Measurements from ENCODE around the gene PHPT1. TPM values are rescaled to one million over a fixed set of nuclear protein-coding genes. Genes with fewer than 3 reads are reported as not detected.
"Not testable (repeated sequence)": the region's sequence is repeated elsewhere in the genome, so short reads cannot be mapped to it uniquely, and the experiment has no call there.

Gene PHPT1
- total RNA-seq, 1 donor from 2014 or later: 58.2 TPM

DNA sequence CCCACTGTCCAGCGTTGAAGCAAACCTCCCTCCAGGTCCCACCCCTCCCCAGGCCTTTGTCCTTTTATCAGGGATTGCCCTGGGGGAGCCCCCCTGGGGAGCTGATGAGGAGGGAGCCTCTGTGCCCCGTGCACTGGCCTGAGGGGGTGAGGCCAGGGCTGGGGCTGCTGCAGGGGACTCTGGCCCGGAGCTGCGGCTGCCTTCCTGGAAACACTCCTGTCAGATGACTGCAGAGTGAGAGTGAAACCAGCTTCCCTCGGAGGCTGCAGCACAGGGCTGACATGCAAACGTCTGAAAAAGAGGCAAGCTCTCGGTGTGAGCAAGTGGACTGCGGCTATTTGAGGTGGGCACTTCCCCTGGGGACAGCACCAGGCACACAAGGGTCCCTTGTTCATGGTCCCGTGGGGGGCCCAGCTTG lies 32.5 kb downstream of the PHPT1 start:
- DNase-seq (ENCODE audit: low spot score): no peak
- no peak for ATAC-seq

DNA sequence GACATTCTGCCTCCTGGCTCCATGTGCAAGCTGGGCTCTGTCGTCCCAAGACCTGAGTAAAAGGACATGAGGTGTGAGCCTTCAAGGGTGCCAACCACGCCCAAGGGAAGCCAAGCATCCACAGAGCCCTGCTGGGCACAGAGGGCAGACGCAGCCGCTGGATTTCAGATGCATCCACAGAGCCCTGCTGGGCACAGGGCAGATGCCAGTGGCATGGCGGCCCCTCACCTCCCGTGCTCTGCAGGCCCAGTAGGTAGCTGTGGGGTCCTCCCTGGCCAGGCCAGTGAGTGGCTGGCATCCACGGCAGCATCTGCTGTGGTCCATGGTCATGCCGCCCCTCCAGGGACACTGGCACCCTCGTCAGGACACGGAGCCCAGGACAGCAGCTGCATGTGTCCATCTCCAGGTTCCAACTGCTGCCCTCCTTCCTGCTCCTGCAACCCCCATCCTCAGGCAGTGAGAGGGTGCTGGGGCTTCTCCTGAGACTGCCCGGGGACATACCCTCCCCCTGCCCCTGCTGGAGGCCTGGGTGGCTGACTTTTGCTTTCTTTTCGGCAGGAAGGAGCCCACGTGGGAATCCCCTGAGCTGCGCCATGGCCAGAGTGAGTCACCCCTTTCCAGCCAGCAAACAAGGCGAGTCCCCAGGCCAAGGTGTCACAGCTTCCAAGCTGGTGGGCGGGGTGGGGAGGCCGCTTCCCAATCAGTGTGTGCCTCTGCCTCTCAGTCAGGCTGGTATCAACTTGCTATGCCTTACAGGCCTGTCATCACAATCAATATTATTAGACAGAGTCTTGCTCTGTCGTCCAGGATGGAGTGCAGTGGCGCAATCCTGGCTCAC lies 33.1 kb downstream of the PHPT1 start:
- ATAC-seq (peak; percentile 53), DNase-seq (ENCODE audit: low spot score) (peak; percentile 82)

DNA sequence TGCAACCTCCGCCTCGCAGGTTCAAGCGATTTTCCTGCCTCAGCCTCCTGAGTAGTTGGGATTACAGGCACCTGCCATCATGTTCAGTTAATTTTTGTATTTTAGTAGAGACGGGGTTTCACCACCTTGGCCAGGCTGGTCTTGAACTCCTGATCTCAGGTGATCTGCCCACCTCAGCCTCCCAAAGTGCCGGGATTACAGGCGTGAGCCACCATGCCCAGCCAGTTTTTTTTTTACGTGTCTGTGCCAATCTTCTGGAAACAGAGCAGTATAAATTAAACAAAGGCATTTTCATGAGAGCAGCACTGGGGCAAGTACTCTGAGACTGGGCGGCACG lies 33.7 kb downstream of the PHPT1 start:
- DNase-seq (ENCODE audit: low spot score): not testable (repeated sequence)
- peak; percentile 3 for ATAC-seq

DNA sequence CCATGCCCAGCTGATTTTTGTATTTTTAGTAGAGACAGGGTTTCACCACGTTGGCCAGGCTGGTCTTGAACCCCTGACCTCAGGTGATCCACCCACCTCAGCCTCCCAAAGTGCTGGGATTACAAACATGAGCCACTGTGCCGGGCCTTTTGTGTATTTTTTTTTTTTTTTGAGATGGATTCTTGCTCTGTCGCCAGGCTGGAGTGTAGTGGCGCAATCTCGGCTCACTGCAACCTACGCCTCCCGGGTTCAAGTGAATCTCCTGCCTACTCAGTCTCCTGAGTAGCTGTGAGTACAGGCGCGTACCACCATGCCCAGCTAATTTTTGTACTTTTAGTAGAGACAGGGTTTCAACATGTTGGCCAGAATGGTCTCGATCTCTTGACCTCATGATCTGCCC lies 34.5 kb downstream of the PHPT1 start:
- not testable (repeated sequence) for ATAC-seq

GRCh38 chr9:136885950-136886578 lies 36.9 kb downstream of the PHPT1 start, which contains the start of gene TRAF2:
Gene TRAF2, plus strand, starts transcription at chr9:136886516. Its CDS starts 12,225 bp downstream, at chr9:136898741.
- peak; percentile 100 for DNase-seq (ENCODE audit: low spot score)
- ATAC-seq: peak; percentile 88

More for the DNA sequence above, 34.5 kb downstream of the PHPT1 start:
- DNase-seq (ENCODE audit: low spot score): not testable (repeated sequence)

DNA sequence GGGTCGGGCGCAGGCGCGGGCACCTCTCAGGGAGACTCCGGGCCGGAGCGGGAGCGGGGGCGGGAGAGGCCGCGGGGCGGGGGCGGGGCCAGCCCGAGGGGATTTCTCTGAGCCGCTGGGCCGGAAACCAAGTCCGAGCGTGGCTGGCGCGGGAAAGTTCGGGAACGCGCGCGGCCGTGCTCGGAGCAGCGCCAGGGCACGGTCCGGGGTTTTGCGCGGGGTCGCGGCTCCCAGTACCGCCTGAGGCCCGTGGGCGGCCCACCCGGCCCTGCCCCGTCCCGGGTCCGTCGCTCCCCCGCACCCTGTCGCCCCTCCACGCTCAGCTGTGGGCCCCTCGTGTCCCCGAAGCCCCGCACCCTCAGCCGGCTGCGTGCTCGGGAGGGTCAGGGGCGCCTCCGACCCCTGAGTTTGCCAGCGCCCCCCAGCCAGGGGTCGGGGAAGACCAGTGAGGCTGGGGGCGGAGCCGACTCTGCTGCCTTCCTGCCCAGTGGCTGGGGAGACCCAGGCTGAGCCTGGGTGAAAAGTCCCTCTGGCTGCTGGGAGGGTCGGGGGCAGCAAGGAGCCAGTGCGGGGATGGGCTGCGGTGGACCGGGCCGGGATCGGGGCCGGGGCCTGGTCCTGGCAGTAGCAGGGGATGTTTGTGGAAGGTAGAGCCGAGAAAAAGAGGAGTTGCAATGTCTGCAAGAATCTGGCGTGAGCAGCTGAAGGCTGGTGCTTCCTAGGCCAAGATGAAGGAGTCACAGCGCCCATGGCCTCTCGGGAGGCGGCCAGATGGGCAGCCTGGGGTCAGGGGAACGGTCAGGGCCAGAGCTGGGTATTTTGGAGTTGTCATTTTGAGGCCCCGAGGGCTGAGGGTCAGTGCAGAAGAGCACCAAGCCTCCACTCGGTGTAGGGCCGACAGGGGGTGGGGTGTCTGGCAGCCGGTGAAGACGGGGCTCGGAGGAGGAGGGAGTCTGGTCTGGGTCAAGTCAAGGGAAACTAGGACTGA lies 37.7 kb downstream of the PHPT1 start:
- DNase-seq (ENCODE audit: low spot score): no peak

DNA sequence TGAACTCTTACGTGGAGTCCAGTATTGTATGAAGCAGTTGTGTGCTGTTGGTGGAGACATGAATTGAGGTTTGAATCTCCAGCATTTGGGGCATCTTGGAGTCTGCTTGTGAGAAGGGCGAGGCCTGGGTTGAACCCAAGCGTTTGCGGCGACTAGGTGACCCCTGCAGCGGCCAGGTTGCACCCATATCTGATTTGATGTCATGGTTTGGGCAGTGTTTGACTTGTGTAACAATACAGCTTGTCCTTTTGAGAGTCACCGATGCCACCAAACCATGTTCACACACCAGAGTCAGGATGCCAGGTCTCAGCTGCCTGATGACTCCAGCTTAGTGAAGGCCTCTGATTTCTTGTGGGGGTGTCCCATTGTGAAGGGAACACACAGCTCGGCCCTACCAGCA lies 39.2 kb downstream of the PHPT1 start:
- DNase-seq (ENCODE audit: low spot score) (peak; percentile 70), ATAC-seq (peak; percentile 28)

More for the DNA sequence above, 37.7 kb downstream of the PHPT1 start:
- peak; percentile 40 for ATAC-seq

- no peak for DNase-seq (ENCODE audit: low spot score)
Measured at GRCh38 chr9:136889858-136890257, 40.6 kb downstream of the PHPT1 start.

GRCh38 chr9:136890661-136891060 lies 41.5 kb downstream of the PHPT1 start:
- DNase-seq (ENCODE audit: low spot score): no peak
- ATAC-seq: no peak

More at GRCh38 chr9:136889858-136890257, 40.6 kb downstream of the PHPT1 start:
- ATAC-seq: no peak

GRCh38 chr9:136896027-136896426 lies 46.8 kb downstream of the PHPT1 start:
- no peak for ATAC-seq
- no peak for DNase-seq (ENCODE audit: low spot score)

GRCh38 chr9:136898483-136899100 lies 49.4 kb downstream of the PHPT1 start:
- DNase-seq (ENCODE audit: low spot score): no peak
- ATAC-seq: no peak

- DNase-seq (ENCODE audit: low spot score) (no peak), ATAC-seq (no peak)
Measured at GRCh38 chr9:136899196-136899595, 50.0 kb downstream of the PHPT1 start.

GRCh38 chr9:136900556-136900955 lies 51.3 kb downstream of the PHPT1 start:
- DNase-seq (ENCODE audit: low spot score): no peak
- no peak for ATAC-seq

Other genes with a start within 250 kb of the PHPT1 start
- 42.3 TPM for gene EGFL7, start 186.5 kb upstream of the PHPT1 start, total RNA-seq
- gene AGPAT2, start 162.0 kb upstream of the PHPT1 start, total RNA-seq: 213 TPM
- 3.0 TPM for gene DIPK1B, start 136.8 kb upstream of the PHPT1 start, total RNA-seq
- 0.15 TPM for gene LCN10, start 106.5 kb upstream of the PHPT1 start, total RNA-seq
- not detected for gene LCN6, start 100.9 kb upstream of the PHPT1 start, total RNA-seq
- not detected for gene LCN8, start 91.2 kb upstream of the PHPT1 start, total RNA-seq
- not detected for gene LCN15, start 84.9 kb upstream of the PHPT1 start, total RNA-seq
- gene TMEM141, start 58.1 kb upstream of the PHPT1 start, total RNA-seq: 55.1 TPM
- gene CCDC183, start 53.1 kb upstream of the PHPT1 start, total RNA-seq: 0.75 TPM
- 18.4 TPM for gene RABL6, start 41.5 kb upstream of the PHPT1 start, total RNA-seq
- 4.1 TPM for gene AJM1, start 6.9 kb upstream of the PHPT1 start, total RNA-seq
- gene MAMDC4, start 2.9 kb downstream of the PHPT1 start, total RNA-seq: 28.6 TPM
- gene EDF1, start 16.9 kb downstream of the PHPT1 start, total RNA-seq: 232 TPM
- 7.4 TPM for gene TRAF2, start 37.1 kb downstream of the PHPT1 start, total RNA-seq
- 112 TPM for gene FBXW5, start 95.3 kb downstream of the PHPT1 start, total RNA-seq
- gene C8G, start 95.8 kb downstream of the PHPT1 start, total RNA-seq: 411 TPM
- gene LCN12, start 102.9 kb downstream of the PHPT1 start, total RNA-seq: 30.3 TPM
- gene PTGDS, start 128.1 kb downstream of the PHPT1 start, total RNA-seq: 5.2 TPM
- gene LCNL1, start 133.6 kb downstream of the PHPT1 start, total RNA-seq: not detected
- 27.3 TPM for gene PAXX, start 143.0 kb downstream of the PHPT1 start, total RNA-seq
- not detected for gene CLIC3, start 147.2 kb downstream of the PHPT1 start, total RNA-seq
- gene ABCA2, start 178.8 kb downstream of the PHPT1 start, total RNA-seq: 61.2 TPM
- 0.08 TPM for gene FUT7, start 182.7 kb downstream of the PHPT1 start, total RNA-seq
- gene NPDC1, start 196.8 kb downstream of the PHPT1 start, total RNA-seq: 16.6 TPM
- 1.7 TPM for gene ENTPD2, start 204.7 kb downstream of the PHPT1 start, total RNA-seq
- 0.15 TPM for gene SAPCD2, start 221.1 kb downstream of the PHPT1 start, total RNA-seq
- gene UAP1L1, start 228.1 kb downstream of the PHPT1 start, total RNA-seq: 1.8 TPM
- gene MAN1B1, start 237.6 kb downstream of the PHPT1 start, total RNA-seq: 27.4 TPM

All from left lobe of liver (tissue), 2 donors.